Measurements from ENCODE around the gene HDAC4.
A peak's percentile ranks its signal among the peaks of the same experiment; 100 is the strongest.

The HDAC4 gene

DNA sequence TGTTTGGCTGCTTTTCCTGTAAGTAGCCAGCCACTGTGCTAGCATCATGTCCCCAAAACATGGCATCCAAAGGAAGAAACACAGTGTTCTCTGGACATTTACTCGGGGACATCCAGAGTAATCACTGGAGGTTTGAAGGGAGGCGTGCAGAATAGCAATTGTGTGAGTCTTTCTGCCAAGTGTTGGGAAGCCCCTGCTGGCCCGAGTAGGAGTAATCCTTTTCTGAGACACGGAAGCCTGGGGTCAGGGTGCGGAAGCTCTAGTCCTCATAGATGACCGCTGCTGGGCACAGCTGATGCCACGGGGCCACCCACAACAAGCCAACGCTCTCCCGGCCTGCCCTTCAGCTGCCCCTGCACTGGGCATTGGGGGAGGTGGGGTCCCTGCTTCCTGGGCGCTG, 24.8 kb upstream of the HDAC4 start:
- DNase-seq = no peak

DNA sequence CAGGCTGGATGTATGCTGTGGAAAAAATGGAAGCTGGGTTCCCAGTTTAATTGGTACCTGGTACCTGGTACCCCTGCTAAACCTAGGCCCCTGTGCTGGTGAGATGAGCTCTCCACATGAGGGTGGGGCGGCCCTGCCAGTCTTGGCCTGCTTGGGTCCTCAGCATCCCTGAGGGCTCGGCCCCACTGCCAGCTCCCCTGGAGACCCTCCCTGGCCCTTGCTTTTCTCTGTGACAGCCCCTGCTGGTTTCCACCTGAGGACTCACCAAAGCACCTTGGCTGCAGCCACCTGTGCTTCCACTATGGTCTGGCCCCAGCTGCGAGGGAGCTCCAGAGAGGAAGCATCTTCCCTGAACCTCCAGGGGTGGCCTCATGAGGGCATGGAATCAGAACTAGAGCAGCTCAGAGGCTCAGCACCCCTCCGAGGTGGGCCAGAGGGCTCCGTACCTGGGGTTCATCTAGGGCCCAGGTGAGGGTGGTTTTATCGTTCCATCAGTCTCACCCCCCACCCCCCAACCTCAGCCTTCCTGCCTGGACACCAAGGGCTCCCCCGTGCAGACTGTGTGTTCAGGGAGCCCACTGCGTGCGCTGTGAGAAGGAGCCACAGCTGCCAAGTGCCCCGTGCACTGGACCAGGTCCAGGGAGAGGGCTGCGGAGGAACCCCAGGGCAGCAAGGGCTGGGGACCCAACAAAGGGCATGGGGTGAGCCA, 23.7 kb upstream of the HDAC4 start:
- DNase-seq = no peak

DNA sequence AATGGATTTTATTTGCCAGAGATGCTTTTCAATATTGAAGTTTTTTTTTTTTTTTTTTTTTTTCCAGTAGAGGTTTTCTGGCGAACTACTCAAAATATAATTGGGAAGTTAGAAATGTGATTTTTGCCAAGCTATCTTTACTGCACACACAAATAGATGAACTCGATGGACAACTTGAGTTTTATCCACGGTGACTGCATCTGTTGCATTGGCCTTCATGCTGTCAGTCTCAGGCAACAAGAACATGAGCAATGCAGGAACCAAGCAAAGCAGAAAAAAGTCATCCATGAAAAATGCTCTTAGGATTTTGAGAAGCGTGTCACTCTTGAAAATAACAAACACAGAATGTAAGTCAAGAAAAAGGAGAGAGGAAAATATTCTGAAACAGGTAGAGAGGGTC, 22.7 kb upstream of the HDAC4 start:
- no peak for DNase-seq

DNA sequence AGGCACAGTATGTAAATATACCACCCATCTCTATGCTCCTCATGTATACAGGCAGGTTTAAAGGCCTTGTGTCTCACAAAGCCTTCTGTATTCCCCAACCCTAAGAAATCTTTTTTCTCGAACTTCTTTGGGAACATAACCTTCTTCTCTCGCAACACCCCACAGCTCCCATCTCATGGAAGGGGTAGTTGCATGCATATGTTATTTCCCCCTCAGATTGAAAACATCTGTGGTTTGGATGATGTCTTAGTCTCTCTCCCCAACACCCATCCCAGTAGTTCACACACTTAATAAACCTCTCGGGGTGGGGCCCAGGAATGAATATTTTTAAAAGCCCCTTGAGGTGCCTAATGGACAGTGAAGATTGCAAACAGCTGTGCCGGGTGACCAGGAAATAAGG, 21.0 kb upstream of the HDAC4 start:
- no peak for DNase-seq

- DNase-seq = no peak
These were observed 19.3 kb upstream of the HDAC4 start for GRCh38 chr2:239420082-239420481.

DNA sequence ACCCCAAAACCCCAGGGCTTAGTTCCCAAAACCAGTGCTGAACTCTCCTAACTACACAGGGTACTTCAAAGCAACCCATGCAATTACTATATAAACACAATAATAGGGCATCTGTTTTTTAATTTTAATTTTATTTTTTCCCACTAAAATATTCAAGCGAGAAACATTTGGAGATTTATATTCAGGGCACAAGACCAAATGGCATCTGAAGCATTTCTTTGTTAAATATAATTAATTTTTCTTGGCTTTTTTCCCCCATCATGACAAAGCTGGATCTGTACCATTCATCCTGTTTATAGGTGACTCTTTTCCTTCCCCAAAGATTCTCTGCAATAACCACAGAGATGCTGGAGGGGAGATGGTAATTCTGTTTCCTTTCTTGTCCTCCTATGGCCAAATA, 18.1 kb upstream of the HDAC4 start:
- DNase-seq = no peak

DNA sequence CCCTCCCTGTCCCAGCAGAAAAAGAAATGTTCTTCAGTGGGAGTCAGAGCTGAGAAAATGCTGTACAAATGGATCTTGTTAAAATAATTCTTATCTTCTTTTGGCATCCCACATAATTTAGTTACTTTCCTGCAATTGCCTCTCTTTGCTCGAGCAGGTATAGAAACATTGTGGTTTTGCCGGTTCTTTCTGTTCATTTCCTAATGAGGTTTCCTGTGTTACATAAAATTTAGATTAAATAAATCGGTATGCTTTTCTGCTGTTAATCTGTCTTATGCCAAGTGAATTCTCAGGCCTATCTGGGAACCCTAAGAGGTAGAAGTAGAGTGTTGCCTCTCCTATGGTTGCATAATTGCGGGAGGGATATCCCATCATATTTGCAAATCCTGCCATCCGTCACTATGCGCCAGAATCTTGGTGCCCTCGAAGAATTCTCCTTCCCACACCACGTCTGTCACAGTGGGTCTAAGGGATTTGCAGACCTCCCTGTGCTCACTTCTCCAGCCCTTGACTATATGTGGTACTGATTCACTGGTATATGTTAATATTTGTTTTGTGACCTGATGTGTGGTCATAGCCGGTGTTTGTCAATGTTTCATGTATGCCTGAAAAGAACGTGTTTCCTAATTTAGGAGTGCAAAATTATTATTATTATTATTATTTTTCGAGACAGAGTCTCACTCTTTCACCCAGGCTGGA, 12.2 kb upstream of the HDAC4 start:
- DNase-seq = no peak

GRCh38 chr2:239411549-239412319, 10.9 kb upstream of the HDAC4 start:
- no peak for DNase-seq

DNA sequence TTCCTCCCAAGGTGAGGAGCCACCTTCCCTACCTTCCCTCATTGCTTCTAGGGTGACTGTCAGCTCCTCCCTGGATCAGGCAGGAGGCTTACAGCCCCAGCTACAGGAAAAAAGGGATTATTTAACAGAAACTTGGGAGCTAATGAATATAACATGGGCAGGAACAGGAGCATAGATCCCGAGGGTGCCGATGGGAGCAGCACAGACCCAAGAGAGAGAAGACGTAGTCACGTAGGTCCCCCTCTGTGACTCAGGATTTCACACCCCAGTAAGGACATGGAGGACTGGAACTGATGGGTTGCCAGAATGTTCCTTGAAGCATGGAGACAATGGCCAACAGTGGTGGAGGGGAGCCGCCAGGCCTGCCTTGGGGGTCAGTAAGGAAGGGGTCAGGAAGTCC, 10.3 kb upstream of the HDAC4 start:
- DNase-seq = no peak

DNA sequence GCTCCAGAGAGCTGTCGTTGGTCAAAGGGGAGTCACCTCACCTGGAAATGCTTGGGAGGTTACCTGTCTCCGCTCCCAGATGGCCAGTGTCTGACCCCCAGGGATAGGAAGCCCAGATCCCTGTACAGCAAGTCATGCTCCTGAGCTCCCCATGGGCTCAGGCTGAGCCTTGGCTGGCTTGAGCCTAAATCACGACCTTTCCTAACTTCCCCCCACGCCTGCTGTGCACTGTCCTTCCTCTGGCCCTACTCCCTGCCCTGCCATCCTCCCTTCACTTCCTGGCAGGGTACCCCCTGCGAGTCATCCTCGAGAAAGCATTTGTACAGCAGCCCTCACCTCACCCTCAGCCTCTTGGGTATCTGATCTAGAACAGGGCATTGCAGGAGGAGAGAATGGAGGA, 9.2 kb upstream of the HDAC4 start:
- no peak for DNase-seq

DNA sequence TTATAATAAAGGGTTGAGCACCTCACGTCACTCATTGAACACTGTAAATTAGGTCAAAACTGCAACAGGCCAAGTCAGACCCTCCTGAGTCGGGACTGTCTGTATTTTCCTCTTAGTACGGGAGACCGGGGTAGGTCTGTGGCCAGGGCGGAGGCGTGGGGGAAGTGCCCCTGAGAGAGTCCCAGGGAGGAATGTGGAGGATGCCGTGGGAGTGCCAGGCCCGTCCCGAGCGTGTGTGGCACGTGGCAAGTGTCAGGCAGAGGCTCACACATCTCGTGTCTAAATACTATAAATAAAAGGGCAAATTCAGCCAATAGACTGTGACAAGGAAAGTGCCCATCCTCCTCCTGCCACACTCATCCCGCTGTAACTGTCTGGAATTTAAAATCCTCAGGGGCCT, 6.3 kb upstream of the HDAC4 start:
- no peak for DNase-seq

- no peak for DNase-seq
These were observed 5.6 kb upstream of the HDAC4 start for GRCh38 chr2:239406316-239406995.

GRCh38 chr2:239405071-239405470, 4.3 kb upstream of the HDAC4 start:
- no peak for DNase-seq

- no peak for DNase-seq
These were observed 1.8 kb upstream of the HDAC4 start for GRCh38 chr2:239402666-239403065.

DNA sequence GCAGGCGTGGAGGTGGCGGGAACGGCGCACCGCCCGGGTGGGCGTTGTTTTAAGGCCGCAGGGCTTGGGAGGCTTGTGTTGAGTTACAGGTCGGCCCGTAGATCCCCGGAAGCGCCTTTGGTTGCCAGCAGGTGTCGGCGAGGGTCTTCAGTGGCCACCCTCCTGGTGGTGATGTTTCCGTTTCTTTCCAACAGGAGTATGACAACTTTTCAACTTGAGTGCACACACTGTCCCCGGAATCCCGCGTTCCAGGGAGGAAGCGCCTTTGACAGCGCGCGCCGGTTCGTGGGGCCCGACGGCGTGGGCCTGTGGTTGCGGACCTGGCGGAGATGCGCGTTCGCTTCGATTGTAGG, 1.0 kb upstream of the HDAC4 start:
- peak in 1 of 2 donors; percentile 68 for DNase-seq

- peak; percentile 99 for DNase-seq
These were observed 454 bp upstream of the HDAC4 start for GRCh38 chr2:239401067-239401880.

DNA sequence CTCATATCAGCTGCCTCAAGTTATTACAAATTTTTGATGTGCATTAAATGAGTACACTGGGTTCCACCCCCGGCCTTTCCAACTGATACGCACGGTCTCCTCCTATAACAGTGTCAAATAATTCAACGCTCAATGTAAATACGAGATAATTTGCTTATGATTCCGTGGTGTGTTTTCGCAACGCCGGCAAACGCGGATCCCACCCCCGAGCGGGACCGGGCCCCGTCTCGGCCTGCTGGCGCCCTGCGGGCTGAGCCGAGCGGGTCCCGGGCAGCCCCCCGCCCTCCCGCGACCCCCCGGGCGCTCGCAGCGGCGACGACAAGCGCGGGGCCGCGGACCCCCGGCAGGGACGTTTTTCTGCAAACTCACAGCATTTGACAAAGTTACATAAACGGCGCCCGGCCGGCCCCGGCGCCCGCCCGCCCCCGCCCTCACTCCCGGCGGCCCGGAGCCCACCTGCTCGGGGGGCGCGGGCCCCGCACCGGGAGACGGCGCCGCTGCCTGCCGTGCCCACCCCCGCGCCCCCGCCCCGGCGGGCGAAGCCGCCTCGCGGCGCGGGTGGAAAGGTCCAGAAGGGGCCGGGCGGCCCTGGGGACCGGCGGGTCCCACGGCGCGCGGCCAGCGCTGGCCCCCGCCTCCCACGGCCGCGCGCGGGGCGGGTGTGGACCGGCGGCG, 762 bp downstream of the HDAC4 start:
- DNase-seq = peak; percentile 27 to 44

DNA sequence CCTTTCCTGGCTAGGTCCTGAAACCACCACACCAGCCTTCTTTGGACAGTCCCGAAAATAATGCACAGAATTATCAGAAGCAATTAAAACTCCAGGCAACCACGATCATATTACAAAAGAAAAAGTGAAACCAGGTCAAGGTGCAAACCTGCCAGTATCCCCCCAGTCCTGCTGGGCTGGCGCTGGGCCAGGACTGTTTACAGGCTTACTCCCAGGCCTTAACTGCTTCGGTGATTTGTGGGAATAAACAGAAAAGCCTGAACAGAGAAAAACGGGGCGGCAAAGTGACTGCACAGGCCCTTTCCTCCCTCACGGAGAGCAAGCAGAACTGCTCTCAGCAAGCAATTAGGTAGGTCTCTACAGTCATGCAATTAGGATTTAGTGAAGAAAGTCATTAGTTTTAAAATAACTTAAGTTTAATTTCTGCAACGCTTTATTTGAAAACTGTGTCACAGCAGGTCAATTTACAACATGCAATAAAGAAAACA, 1.3 kb downstream of the HDAC4 start:
- peak; percentile 34 to 43 for DNase-seq

DNA sequence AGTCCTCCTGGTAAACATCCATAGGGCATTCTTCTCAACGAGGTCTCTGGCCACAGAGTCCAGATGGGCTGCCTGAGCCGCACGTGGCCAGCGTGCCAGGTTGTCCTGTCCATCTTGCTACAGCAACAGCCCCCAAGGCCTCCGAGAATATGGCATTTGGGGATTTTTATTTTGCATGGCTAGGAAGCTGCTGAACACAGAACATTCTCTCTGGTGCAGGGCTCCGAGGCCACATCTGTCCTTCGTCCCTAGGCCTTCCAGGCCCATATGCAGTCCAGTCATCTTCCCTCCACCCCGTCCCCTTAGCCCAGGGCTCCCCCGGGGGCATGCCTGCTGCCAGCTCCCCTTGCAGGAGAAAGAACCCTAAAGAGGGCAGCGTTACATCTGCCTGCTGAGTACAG, 2.3 kb downstream of the HDAC4 start:
- no peak for DNase-seq

GRCh38 chr2:239397931-239398471, 2.8 kb downstream of the HDAC4 start:
- no peak for DNase-seq

DNA sequence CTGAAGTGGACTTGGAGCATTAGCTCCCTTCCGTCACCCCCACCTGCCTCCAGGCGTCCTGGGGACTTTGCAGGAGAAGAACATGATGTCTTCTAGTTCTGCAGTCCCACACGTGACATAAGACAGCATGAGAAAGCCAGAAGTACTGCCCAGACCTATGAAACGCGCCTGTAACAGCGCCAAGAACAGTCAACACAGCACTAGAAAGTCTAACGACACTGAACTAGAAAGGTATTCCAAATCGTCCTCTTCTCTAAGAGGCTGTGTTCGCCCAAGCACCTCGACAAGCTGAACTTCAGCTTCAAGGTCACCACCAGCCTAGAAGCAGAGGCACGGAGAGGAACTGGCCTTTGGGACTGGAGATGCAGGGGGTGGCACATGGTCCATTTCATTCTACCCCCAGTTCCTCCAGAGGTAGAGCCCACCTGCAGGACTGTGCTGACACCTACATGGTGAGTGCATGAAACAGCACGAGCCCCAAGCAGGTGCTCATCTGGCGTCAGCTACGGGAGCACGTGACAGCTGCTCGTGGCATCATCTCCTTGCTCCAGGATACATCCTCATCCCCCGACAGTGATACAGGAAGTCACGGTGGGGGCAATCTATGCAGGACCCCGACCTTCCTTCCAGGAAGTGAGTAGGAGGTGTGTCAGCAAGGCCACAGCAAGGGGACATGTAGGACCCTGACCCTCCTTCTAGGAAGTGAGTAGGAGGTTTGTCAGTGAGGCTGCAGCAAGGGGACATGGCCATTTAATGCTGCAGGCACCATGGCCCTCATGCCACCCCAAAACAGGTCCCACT, 3.7 kb downstream of the HDAC4 start:
- DNase-seq = peak in 1 of 2 donors; percentile 19

Data from stimulated activated CD4-positive, alpha-beta T cell treated with anti-CD3 and anti-CD28 coated beads, Interleukin-2, amount 100 ng/mL, for 24 hours (primary cell).